ENCODE data around the gene CNNM4. TPM values are rescaled to one million over a fixed set of nuclear protein-coding genes. Genes with fewer than 3 reads are reported as not detected.

CNNM4 gene
- total and polyA plus RNA-seq, 2 of the 4 experiments (the other 2 are of a cell fraction) = 2.0 to 4.1 TPM

DNA sequence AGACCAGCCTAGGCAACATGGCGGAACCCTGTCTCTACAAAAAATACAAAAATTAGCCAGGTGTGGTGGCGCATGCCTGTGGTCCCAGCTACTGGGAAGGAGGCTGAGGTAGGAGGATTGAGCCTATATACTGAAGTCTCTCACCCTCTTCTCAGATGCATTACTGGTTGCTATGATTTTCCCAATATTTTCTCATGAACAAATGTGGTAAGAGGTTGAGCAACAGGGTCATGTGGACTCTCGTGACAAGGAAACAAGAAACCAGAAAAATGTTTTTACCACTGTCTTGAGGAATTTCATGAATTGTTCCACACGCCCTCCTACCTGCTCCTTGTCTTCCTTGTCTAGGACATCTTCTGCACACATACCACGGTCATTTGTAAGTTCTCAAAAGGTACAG lies 33.3 kb upstream of the CNNM4 start:
- H3K27me3 ChIP-seq (ENCODE audit: control insufficient read depth, insufficient read depth, low read length) = no peaks in the 10 kb centered on the region
- WGBS, 2 experiments (ENCODE audit: extremely low coverage in 2 of 2, insufficient read length in 1 of 2) = 93% methylated on average over 2 of the region's 5 CpGs; no CpG with 5 or more reads in 1 of the 2 experiments
- no peak overlapping the region for H2BK15ac ChIP-seq (ENCODE audit: low read depth, low read length)
- TF ChIP-seq RAD21 (IDR thresholded peaks at IDR 0.05; ENCODE audit: low read length) (no peak), BHLHE40 (IDR thresholded peaks at IDR 0.05; ENCODE audit: low read depth, low read length) (no peak), RFX5 (IDR thresholded peaks at IDR 0.05; ENCODE audit: low read depth, low read length) (no peak), MAZ (IDR thresholded peaks at IDR 0.05; ENCODE audit: borderline replicate concordance, low read depth, low read length) (no peak), MXI1 (IDR thresholded peaks at IDR 0.05; ENCODE audit: borderline replicate concordance, low read depth, low read length) (no peak), RCOR1 (IDR thresholded peaks at IDR 0.05; ENCODE audit: insufficient replicate concordance, low read length) (no peak), CEBPB (IDR thresholded peaks at IDR 0.05; ENCODE audit: low read depth, low read length) (no peak), ELK1 (IDR thresholded peaks at IDR 0.05; ENCODE audit: borderline replicate concordance, low read depth, low read length) (no peak), CHD1 (IDR thresholded peaks at IDR 0.05; ENCODE audit: low read depth, low read length) (no peak), FOS (IDR thresholded peaks at IDR 0.05; ENCODE audit: low read depth, low read length) (no peak), CTCF (conservative IDR thresholded peaks at IDR 0.05; ENCODE audit: low read depth, low read length) (no peak), MAFK (IDR thresholded peaks at IDR 0.05; ENCODE audit: low read depth, low read length) (no peak)
- TF ChIP-seq, protein P1, sequence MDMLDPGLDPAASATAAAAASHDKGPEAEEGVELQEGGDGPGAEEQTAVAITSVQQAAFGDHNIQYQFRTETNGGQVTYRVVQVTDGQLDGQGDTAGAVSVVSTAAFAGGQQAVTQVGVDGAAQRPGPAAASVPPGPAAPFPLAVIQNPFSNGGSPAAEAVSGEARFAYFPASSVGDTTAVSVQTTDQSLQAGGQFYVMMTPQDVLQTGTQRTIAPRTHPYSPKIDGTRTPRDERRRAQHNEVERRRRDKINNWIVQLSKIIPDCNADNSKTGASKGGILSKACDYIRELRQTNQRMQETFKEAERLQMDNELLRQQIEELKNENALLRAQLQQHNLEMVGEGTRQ (IDR thresholded peaks at IDR 0.05; ENCODE audit: low read depth, low read length) = no peak
- in situ Hi-C loops (cut with MboI; ENCODE audit: low sequenced_read_pairs) = no loop called here
- no peak overlapping the region for H3K4ac ChIP-seq (ENCODE audit: low read depth, low read length)
- H3K4me2 ChIP-seq (ENCODE audit: low read depth, low read length) = no peak overlapping the region
- H2AK9ac ChIP-seq (replicated peaks; ENCODE audit: low read depth, low read length, poor library complexity) = no peak overlapping the region
- intact Hi-C loops (cut with micrococcal nuclease) = no loop called here
- H3K9me1 ChIP-seq (ENCODE audit: insufficient read depth, low read length) = no peaks in the 10 kb centered on the region
- H4K20me1 ChIP-seq (ENCODE audit: insufficient read depth, low read length) = no peaks in the 10 kb centered on the region
- no peak overlapping the region for H4K91ac ChIP-seq (ENCODE audit: insufficient read depth, low read depth, low read length)
- H2BK5ac ChIP-seq (ENCODE audit: low read depth, low read length, poor library complexity, severe bottlenecking) = no peak overlapping the region
- no peak overlapping the region for H2BK20ac ChIP-seq (ENCODE audit: low read depth, low read length)
- no TSS peak for BruUV-seq (replicated peaks)
- no peak overlapping the region for H2AK5ac ChIP-seq (ENCODE audit: low read depth, low read length)
- H3K14ac ChIP-seq (replicated peaks; ENCODE audit: low read depth, low read length) = no peak overlapping the region
- DNase-seq (no peak), ATAC-seq (ENCODE audit: low read depth) (no peak)
- no peak overlapping the region for H2BK120ac ChIP-seq (ENCODE audit: low read depth, low read length)
- ChIA-PET CTCF (interaction anchor here (0.6 kb wide), 1 partner anchor 495 kb away, joined by 9 read pairs; no protein-coding TSS in a partner anchor), POLR2A (ENCODE audit: unreplicated experiment) (no interaction called here)
- peaks cover 28% of the 10 kb centered on the region for H3K36me3 ChIP-seq (ENCODE audit: control insufficient read depth, insufficient read depth, low read length)
- H3K18ac ChIP-seq (ENCODE audit: low read depth, low read length) = no peak overlapping the region
- H3K56ac ChIP-seq (ENCODE audit: extremely low read depth, insufficient read depth, low read length) = no peak overlapping the region
- H4K5ac ChIP-seq (ENCODE audit: low read depth, low read length) = no peak overlapping the region
- H4K8ac ChIP-seq (ENCODE audit: low read depth in 2 of 2, low read length in 2 of 2) = no peak overlapping the region
- no peaks in the 10 kb centered on the region for H3K9me3 ChIP-seq (ENCODE audit: control insufficient read depth, insufficient read depth, low read length)
- H3K9ac ChIP-seq (ENCODE audit: low read depth, low read length) = no peak overlapping the region
- no peaks in the 10 kb centered on the region; the same call in 1 of the 2 replicates for H3K4me1 ChIP-seq (ENCODE audit: control insufficient read depth, insufficient read depth, low read length)
- H3K27ac ChIP-seq (ENCODE audit: insufficient read depth, low read length) = no peak overlapping the region
- no peak overlapping the region for H3K4me3 ChIP-seq (ENCODE audit: insufficient read depth, low read depth, low read length)
- H3K79me1 ChIP-seq (ENCODE audit: low read depth in 1 of 2, low read length in 2 of 2) = no peaks in the 10 kb centered on the region
- no peak overlapping the region for H2AFZ ChIP-seq (replicated peaks; ENCODE audit: low read length, poor library complexity)
- dilution Hi-C loops (cut with HindIII; ENCODE audit: low sequenced_read_pairs, unreplicated experiment) = no loop called here
- no peak overlapping the region for H3K23ac ChIP-seq (ENCODE audit: low read depth, low read length)
